Adrenal gland (tissue), 12 donors: ENCODE results near the gene MDN1. TPM values are rescaled to one million over a fixed set of nuclear protein-coding genes. Genes with fewer than 3 reads are reported as not detected.
A peak's percentile ranks its signal among the peaks of the same experiment; 100 is the strongest.

ENCODE experiments used
- DNase-seq, 7 donors: peaks; one replicate each; pipeline ENCODE4 v3.0.0-alpha.2; 2019 to 2020
- H3K27ac ChIP-seq, 5 donors: fragments of 200-600 bp; sonication (generic) in 4 of 5; 1 replicate in 3 of 5; 2 replicates in 2 of 5; pipeline versions ENCODE4 v1.5.1 to v1.8.0; 2016 to 2020; ENCODE audit warnings: mild to moderate bottlenecking in 1 of 5
- H3K27me3 ChIP-seq: fragments of 200-600 bp; 2 replicates; pipeline ENCODE4 v1.8.0; 2021
- H3K36me3 ChIP-seq, 2 donors: fragments of 200-600 bp; replicated peaks in 1 of 2; 1 replicate in 1 of 2; 2 replicates in 1 of 2; pipeline versions ENCODE4 v1.5.1 to v1.8.0; 2018 to 2022
- H3K4me1 ChIP-seq, 2 donors: fragments of 200-600 bp; replicated peaks in 1 of 2; 1 replicate in 1 of 2; 2 replicates in 1 of 2; pipeline versions ENCODE4 v1.5.1 to v1.8.0; 2018 to 2021
- H3K4me3 ChIP-seq, 4 donors: fragments of 200-600 bp; sonication (generic) in 3 of 4; one replicate each; pipeline ENCODE4 v1.5.1; 2016 to 2018
- H3K9me3 ChIP-seq, 3 donors: fragments of 200-600 bp; sonication (generic) in 1 of 3; replicated peaks in 1 of 3; 1 replicate in 2 of 3; 2 replicates in 1 of 3; pipeline versions ENCODE4 v1.5.1 to v1.8.0; 2016 to 2021
- CTCF ChIP-seq, 6 experiments: fragments of 450-650 bp in 4 of 6; fragments of 200-600 bp in 2 of 6; sonication (generic) in 1 of 6; IDR thresholded peaks; 1 replicate in 5 of 6; 2 replicates in 1 of 6; pipeline versions ENCODE4 v1.5.1 to v1.8.0; 2016 to 2021; ENCODE audit warnings: antibody characterized with exemption in 6 of 6, mild to moderate bottlenecking in 2 of 6, moderate library complexity in 1 of 6
- POLR2A ChIP-seq, 2 donors: fragments of 450-650 bp; IDR thresholded peaks; one replicate each; pipeline ENCODE4 v1.6.1; 2017; ENCODE audit warnings: antibody characterized with exemption in 2 of 2, mild to moderate bottlenecking in 2 of 2, moderate library complexity in 1 of 2
- WGBS, 4 donors: extraction: QIAGEN DNeasy Blood & Tissue Kit in 2 of 4; methylation state at CpG; one replicate each; pipeline versions ENCODE4 v1.1.5 to v1.1.7; 2013 to 2017; 5-methylcytosine and 5-hydroxymethylcytosine counted together
- intact Hi-C, 2 donors: fragments of 100-400 bp; cut with DNase I; formaldehyde crosslinking; loops; one replicate each; pipeline versions ENCODE4 v1.14.1 to v1.15.0; 2022 to 2023
- polyA plus RNA-seq, 3 donors: library from polyadenylated mRNA; stranded (reverse); fragments of 200-250 nt in 2 of 3; fragments of 350-450 nt in 1 of 3; fragmentation: Illumina TruSeq in 1 of 3; extraction: RNeasy Lipid Tissue Mini Kit (QIAGEN cat#74804) in 1 of 3; gene quantifications; one replicate each; pipeline ENCODE4 v1.2.3, GENCODE V29; 2013 to 2014
- total RNA-seq, 9 donors: library from RNA; depleted of rRNA in 4 of 9; stranded (reverse); fragments of >200 nt in 4 of 9; fragments of 120-200 nt in 1 of 9; fragmentation: NEBNext Ultra II Directional in 1 of 9; extraction: Animal tissue kit (Norgen Biotek cat#: 25700) in 1 of 9; gene quantifications; one replicate each; pipeline versions ENCODE4 v1.1.0 to v1.2.4, GENCODE V29; 2013 to 2023
- donor health status: healthy with polysubstance abuse.
- donor health status: Bipolar disorder and iron deficiency.
- donor health status: DM: yes; HTN: yes; CAD: no.
- donor health status: DM: no; HTN: no; CAD: no.
- donor health status: DM: no; HTN: no; CAD: no.
- donor health status: DM: yes; HTN: yes; CAD: no.

Gene MDN1
- total and polyA plus RNA-seq, 12 donors, result 15.0 to 74.1 (median 28.4) TPM

DNA sequence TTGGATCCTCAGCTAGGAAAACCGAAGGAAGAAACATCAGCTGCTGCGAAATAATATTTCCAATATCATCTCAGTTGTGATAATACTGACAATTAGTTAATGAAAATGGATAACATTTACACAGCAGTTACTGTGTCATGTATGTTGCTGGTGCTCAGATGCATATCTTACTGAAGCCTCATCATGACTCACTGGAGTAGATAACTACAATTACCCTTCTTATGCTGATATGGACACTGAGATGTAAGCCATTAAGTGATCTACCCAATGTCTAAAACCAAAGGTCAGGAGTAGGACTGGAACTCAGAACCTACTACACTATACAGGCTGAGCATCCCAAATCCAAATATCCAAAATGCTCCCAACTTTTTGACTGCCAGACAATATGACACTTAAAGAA is 126.4 kb downstream of the MDN1 start:
- WGBS, 4 donors, result 95 to 100% (median 98%) methylated on average over 2 of the region's 2 CpGs
- TF ChIP-seq CTCF (IDR thresholded peaks at IDR 0.05), result no peak
- no peak for TF ChIP-seq POLR2A (IDR thresholded peaks at IDR 0.05)
- no peak overlapping the region for H3K4me3 ChIP-seq
- peaks cover 0 to 72% of the 10 kb centered on the region in 2 donors for H3K36me3 ChIP-seq
- no peaks in the 10 kb centered on the region for H3K9me3 ChIP-seq
- no peak for DNase-seq
- H3K27ac ChIP-seq, result no peak overlapping the region
- no peaks in the 10 kb centered on the region for H3K27me3 ChIP-seq
- intact Hi-C loops, result no loop called here
- H3K4me1 ChIP-seq, result no peaks in the 10 kb centered on the region

- no peak overlapping the region for H3K27ac ChIP-seq
- intact Hi-C loops, result no loop called here
- no peaks in the 10 kb centered on the region for H3K27me3 ChIP-seq
- DNase-seq, result no peak
- peaks cover 0 to 80% of the 10 kb centered on the region in 2 donors for H3K36me3 ChIP-seq
- H3K4me1 ChIP-seq, result no peaks in the 10 kb centered on the region
- no peak overlapping the region for H3K4me3 ChIP-seq
- 86 to 91% (median 90%) methylated on average over 8 to 9 of the region's 9 CpGs for WGBS, 4 donors
- TF ChIP-seq CTCF (IDR thresholded peaks at IDR 0.05), result no peak
- TF ChIP-seq POLR2A (IDR thresholded peaks at IDR 0.05), result no peak
- H3K9me3 ChIP-seq, result no peaks in the 10 kb centered on the region
Observed at GRCh38 chr6:89692256-89692655, 127.3 kb downstream of the MDN1 start.

DNA sequence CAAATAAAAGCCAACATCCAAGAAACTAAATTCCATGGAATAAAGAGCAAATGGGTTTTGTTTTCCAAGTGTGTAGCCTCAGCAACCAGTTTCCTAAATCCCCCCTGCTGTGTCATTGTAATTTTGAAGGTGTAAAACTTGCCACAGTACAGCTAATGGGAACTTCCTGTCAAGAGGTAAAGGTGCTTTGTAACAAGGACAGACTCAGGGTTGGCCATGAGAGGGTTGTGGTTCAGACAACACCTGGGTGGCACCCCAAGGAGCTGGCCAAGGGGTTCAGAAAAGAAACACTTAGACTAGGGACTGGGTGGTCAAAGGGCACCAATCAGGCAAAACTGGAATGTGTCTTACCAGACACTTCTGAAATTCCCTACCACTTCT is 128.7 kb downstream of the MDN1 start:
- TF ChIP-seq POLR2A (IDR thresholded peaks at IDR 0.05) (no peak), CTCF (IDR thresholded peaks at IDR 0.05) (no peak)
- DNase-seq, result no peak
- H3K9me3 ChIP-seq, result no peaks in the 10 kb centered on the region
- intact Hi-C loops, result no loop called here
- H3K27ac ChIP-seq, result no peak overlapping the region
- H3K4me3 ChIP-seq, result no peak overlapping the region
- H3K4me1 ChIP-seq, result no peaks in the 10 kb centered on the region
- H3K27me3 ChIP-seq, result no peaks in the 10 kb centered on the region
- H3K36me3 ChIP-seq, result peaks cover 0 to 89% of the 10 kb centered on the region in 2 donors

DNA sequence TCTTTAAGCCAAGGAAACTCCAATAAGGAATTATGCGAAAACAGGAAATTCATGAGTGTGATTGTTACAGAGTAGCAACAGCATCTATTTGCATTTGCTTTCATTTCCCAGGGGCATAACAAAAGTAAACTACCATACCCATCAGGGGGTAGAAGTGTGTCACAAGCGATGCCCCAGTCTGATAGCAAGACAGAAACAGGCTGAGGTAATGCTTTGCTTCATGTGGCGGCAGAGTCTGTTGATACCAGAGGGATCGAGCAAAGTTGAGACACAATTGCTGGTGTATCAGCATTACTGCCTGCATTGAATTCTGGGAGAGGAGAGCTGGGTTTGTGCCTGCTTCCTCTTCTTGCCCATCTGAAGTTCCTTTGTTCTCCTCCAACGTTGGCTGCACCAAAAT is 129.9 kb downstream of the MDN1 start:
- H3K27ac ChIP-seq, result peak overlapping the region in 2 of 5 donors; percentile 39 to 50

More for the DNA sequence above, 129.9 kb downstream of the MDN1 start:
- no peaks in the 10 kb centered on the region for H3K27me3 ChIP-seq
- no peaks in the 10 kb centered on the region for H3K9me3 ChIP-seq
- no peak overlapping the region for H3K4me3 ChIP-seq
- DNase-seq, result peak in 3 of 7 donors; percentile 6 to 57 (median 16)
- H3K4me1 ChIP-seq, result no peaks in the 10 kb centered on the region
- TF ChIP-seq CTCF (IDR thresholded peaks at IDR 0.05) (no peak), POLR2A (IDR thresholded peaks at IDR 0.05) (no peak)
- peaks cover 0 to 89% of the 10 kb centered on the region in 2 donors for H3K36me3 ChIP-seq
- intact Hi-C loops, result no loop called here
- WGBS, 4 donors, result 66 to 72% (median 69%) methylated on average over 5 of the region's 5 CpGs
